Neural cell (in vitro differentiated cells): ENCODE data around the gene EGFL7.

Experiments
- EP300 ChIP-seq: fragments of 450-650 bp; conservative IDR thresholded peaks from 2 replicates; pipeline ENCODE4 v1.6.1; 2014; ENCODE audit warnings: antibody characterized with exemption, mild to moderate bottlenecking, moderate library complexity; ENCODE audit not compliant: poor library complexity, severe bottlenecking
- EZH2 ChIP-seq: fragments of 200-600, 300-800 bp; shearing (Covaris generic), sonication (generic); IDR thresholded peaks from 2 replicates; pipeline ENCODE4 v1.6.1; 2014; ENCODE audit warnings: antibody characterized with exemption, low read length, borderline replicate concordance, mild to moderate bottlenecking; ENCODE audit not compliant: insufficient read depth, poor library complexity, severe bottlenecking
- POLR2AphosphoS5 ChIP-seq: IDR thresholded peaks from 2 replicates; pipeline ENCODE4 v1.6.1; 2012
- RAD21 ChIP-seq: fragments of 450-650 bp; conservative IDR thresholded peaks from 2 replicates; pipeline ENCODE4 v1.6.1; 2014; ENCODE audit warnings: antibody characterized with exemption, mild to moderate bottlenecking, moderate library complexity
- TAF1 ChIP-seq: IDR thresholded peaks from 2 replicates; pipeline ENCODE4 v1.6.1; 2012; ENCODE audit warnings: low read depth
- TF ChIP-seq, protein P1 (sequence below): fragments of 450-650 bp; IDR thresholded peaks from 2 replicates; pipeline ENCODE4 v1.5.1; 2014; ENCODE audit warnings: antibody characterized with exemption, mild to moderate bottlenecking, moderate library complexity; ENCODE audit not compliant: poor library complexity, severe bottlenecking
- TF ChIP-seq, protein P2 (sequence below): IDR thresholded peaks from 2 replicates; pipeline ENCODE4 v1.6.1; 2012; ENCODE audit warnings: borderline replicate concordance

DNA sequence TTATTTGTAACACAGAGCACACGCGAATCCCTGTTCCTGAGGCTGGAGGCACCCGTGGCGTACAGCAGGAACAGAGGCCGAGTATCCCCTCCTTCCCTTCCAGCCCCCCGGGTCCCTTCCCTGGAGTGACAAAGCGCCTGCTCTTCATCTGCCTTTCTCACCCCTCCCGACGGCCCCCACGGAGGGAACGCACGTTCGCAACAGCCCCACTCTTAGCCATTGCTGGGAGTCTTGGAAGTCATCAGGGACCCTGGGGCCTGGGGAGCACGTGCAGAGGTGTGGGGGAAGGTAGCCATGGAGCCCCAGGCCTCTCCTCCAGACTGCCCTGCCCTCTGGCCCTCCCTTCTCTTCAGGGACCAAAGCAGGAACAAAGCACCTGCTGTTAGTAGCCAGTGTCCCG lies 22.1 kb downstream of the EGFL7 start:
- TF ChIP-seq POLR2AphosphoS5, result no peak
- TF ChIP-seq, protein P1, sequence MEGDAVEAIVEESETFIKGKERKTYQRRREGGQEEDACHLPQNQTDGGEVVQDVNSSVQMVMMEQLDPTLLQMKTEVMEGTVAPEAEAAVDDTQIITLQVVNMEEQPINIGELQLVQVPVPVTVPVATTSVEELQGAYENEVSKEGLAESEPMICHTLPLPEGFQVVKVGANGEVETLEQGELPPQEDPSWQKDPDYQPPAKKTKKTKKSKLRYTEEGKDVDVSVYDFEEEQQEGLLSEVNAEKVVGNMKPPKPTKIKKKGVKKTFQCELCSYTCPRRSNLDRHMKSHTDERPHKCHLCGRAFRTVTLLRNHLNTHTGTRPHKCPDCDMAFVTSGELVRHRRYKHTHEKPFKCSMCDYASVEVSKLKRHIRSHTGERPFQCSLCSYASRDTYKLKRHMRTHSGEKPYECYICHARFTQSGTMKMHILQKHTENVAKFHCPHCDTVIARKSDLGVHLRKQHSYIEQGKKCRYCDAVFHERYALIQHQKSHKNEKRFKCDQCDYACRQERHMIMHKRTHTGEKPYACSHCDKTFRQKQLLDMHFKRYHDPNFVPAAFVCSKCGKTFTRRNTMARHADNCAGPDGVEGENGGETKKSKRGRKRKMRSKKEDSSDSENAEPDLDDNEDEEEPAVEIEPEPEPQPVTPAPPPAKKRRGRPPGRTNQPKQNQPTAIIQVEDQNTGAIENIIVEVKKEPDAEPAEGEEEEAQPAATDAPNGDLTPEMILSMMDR, result no peak
- TF ChIP-seq EZH2, result no peak
- no peak for TF ChIP-seq TAF1
- no peak for TF ChIP-seq EP300
- TF ChIP-seq, protein P2, sequence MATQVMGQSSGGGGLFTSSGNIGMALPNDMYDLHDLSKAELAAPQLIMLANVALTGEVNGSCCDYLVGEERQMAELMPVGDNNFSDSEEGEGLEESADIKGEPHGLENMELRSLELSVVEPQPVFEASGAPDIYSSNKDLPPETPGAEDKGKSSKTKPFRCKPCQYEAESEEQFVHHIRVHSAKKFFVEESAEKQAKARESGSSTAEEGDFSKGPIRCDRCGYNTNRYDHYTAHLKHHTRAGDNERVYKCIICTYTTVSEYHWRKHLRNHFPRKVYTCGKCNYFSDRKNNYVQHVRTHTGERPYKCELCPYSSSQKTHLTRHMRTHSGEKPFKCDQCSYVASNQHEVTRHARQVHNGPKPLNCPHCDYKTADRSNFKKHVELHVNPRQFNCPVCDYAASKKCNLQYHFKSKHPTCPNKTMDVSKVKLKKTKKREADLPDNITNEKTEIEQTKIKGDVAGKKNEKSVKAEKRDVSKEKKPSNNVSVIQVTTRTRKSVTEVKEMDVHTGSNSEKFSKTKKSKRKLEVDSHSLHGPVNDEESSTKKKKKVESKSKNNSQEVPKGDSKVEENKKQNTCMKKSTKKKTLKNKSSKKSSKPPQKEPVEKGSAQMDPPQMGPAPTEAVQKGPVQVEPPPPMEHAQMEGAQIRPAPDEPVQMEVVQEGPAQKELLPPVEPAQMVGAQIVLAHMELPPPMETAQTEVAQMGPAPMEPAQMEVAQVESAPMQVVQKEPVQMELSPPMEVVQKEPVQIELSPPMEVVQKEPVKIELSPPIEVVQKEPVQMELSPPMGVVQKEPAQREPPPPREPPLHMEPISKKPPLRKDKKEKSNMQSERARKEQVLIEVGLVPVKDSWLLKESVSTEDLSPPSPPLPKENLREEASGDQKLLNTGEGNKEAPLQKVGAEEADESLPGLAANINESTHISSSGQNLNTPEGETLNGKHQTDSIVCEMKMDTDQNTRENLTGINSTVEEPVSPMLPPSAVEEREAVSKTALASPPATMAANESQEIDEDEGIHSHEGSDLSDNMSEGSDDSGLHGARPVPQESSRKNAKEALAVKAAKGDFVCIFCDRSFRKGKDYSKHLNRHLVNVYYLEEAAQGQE, result no peak
- TF ChIP-seq RAD21, result no peak
